ENCODE data around the gene ULBP2.

DNA sequence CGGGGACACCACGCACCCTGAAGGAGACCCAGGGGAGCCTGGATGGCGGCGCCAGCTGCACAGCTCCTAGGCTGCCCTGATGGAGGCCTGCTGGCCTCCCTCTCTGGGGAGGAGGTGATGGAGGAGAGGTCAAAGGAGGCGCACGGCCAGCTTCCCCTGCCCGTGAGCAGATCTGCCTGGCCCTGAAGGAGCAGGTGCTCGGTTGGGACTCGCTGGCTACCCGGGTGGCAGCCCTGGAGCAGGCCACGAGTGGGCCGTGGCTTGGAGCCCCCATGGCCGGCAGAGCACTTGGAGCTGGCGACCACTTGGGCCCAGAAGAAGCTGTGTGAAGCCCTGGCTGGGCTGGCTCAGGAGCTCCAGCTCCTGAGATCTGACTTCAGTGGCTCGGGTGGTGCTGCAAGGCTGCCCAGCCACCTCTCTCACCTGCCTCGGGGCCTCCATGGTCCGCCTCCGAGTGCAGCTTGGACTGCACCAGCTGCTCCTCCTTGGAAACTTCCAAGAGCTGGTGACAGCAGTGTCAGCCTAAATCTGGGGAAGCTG, 36.4 kb upstream of the ULBP2 start:
- TF ChIP-seq ESRRG (CRISPR knock-in tag; IDR thresholded peaks at IDR 0.05) (no peak), ZFP30 (CRISPR knock-in tag; IDR thresholded peaks at IDR 0.05) (no peak), OSR1 (CRISPR knock-in tag; IDR thresholded peaks at IDR 0.05) (no peak)

Measured in SK-N-SH treated with all-trans-retinoic acid at 6 μM for 48 hours (cell line).